Neural progenitor cell (in vitro differentiated cells): ENCODE data around the gene GBP1.

Experiments
- EZH2 ChIP-seq: fragments of 200-600 bp; sonication (generic); IDR thresholded peaks from 2 replicates; pipeline ENCODE4 v1.6.1; 2017; ENCODE audit warnings: antibody characterized with exemption, mild to moderate bottlenecking, moderate library complexity
- EZH2phosphoT487 ChIP-seq: fragments of 200-600 bp; sonication (generic); IDR thresholded peaks from 2 replicates; pipeline ENCODE4 v1.6.1; 2017; ENCODE audit warnings: antibody characterized with exemption
- TF ChIP-seq, protein P1 (sequence below): fragments of 200-600 bp; sonication (generic); IDR thresholded peaks from 2 replicates; pipeline ENCODE4 v1.5.1; 2017; ENCODE audit warnings: antibody characterized with exemption, mild to moderate bottlenecking

DNA sequence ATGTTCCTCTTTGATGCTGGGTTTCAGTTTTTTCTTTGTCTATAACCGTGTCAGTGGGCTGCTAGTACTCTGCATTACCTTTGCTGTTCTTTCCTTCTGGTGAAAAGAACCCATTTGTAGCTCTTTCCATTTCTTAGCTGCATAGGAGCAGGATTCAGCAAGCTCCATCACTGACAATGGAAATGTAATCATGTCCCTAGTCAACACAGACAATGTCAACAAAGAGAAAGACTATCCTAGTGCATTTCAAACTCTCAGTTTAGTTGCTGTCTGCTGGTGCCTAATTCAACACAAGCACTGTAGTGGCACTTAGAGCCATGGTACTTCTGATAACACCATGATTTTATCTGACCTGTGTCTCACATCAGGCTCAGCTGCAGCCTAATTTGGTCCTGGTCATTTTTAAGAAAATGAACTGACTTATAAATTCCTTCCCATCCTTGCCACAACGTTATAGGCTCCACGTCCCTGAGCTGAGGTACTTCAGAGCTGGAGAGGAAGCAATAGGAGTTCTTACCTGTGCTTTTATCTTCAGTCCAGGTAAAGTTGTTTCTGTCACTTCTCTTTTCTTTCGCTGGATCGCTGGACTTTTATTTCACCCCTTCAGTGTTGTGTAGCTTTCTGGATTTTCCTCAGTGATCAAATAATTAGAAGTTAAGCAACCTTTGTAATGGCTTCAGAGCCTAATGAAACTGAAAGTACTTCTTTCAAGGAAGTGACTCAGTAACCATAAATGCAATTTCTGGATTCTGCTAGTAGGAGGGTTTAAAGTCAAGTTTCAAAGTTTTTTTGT is 42.6 kb downstream of the GBP1 start, which contains the start of gene GBP3:
- TF ChIP-seq, protein P1, sequence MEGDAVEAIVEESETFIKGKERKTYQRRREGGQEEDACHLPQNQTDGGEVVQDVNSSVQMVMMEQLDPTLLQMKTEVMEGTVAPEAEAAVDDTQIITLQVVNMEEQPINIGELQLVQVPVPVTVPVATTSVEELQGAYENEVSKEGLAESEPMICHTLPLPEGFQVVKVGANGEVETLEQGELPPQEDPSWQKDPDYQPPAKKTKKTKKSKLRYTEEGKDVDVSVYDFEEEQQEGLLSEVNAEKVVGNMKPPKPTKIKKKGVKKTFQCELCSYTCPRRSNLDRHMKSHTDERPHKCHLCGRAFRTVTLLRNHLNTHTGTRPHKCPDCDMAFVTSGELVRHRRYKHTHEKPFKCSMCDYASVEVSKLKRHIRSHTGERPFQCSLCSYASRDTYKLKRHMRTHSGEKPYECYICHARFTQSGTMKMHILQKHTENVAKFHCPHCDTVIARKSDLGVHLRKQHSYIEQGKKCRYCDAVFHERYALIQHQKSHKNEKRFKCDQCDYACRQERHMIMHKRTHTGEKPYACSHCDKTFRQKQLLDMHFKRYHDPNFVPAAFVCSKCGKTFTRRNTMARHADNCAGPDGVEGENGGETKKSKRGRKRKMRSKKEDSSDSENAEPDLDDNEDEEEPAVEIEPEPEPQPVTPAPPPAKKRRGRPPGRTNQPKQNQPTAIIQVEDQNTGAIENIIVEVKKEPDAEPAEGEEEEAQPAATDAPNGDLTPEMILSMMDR: no peak
- no peak for TF ChIP-seq EZH2
- no peak for TF ChIP-seq EZH2phosphoT487
